Globus pallidus (tissue), 1 donor: ENCODE data around the gene CYLD.
A peak's percentile ranks its signal among the peaks of the same experiment; 100 is the strongest.

ENCODE experiments used
- DNase-seq: peaks from one replicate; pipeline ENCODE4 v3.0.0-alpha.2; 2015; ENCODE audit warnings: low spot score

CYLD gene

DNA sequence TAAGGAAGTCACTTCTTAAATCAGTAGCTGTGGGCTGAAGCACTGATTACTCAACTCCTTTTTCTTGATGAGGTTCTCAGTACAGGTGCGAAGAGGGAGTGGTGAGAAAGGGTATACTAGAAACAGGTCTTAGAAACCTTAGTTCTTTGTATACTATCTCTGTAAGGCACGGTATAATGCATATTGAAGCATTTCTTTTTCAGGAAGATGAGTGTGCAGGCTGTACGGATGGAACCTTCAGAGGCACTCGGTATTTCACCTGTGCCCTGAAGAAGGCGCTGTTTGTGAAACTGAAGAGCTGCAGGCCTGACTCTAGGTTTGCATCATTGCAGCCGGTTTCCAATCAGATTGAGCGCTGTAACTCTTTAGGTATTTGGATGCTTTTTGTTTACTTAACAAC is 39.2 kb downstream of the CYLD start:
- DNase-seq, result no peak

DNA sequence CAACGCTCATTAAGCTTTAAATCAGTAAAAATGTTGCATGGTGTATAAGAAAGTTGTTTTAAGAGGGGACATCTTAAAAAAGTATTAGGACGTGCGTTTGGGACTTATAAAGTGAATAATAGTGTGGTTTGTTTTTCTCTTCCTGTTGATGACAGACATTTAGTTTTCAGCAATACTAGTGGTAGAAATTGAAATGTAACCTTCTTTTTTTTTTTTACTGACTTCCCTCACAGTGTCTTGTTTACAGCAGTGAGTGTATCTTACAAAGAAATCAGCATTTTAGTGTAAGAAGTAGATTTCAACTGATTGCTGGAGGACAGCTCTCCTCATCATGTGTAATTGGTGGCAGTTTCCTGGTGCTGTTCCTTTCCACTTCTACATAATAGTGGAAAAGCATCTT is 39.6 kb downstream of the CYLD start:
- DNase-seq, result no peak

DNA sequence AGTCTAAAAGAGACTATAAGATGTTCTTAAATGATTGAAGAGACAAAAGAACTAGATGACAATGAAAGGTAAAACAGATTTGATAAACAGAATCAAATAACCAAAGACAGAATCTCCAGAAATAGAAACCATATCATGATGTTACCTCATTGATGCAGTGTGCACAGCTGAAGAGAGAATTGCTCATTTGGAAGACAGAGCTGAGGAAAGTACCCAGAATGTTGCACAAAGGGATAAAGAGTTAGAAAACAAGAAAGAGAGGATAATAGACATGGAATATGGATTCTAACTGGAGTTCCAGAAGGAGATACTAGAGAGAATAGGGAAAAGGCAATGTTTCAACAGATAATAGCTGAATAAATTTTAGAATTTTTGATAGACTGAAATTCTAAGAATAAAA is 47.9 kb downstream of the CYLD start:
- no peak for DNase-seq

DNA sequence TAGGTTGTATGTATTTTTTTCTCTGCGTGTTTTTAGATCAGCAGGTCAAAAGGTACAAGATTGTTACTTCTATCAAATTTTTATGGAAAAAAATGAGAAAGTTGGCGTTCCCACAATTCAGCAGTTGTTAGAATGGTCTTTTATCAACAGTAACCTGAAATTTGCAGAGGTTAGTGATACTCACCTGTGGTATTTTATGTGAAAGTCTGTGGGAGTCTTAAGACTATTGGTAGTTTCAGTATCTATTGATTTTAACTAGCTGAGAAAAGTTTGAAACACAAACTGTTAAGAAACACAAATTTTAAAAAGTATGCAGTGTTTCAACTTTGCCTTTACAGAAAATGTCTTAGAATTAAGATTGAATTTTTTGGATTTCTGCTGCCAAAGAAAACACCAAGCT is 49.6 kb downstream of the CYLD start:
- DNase-seq, result no peak

DNA sequence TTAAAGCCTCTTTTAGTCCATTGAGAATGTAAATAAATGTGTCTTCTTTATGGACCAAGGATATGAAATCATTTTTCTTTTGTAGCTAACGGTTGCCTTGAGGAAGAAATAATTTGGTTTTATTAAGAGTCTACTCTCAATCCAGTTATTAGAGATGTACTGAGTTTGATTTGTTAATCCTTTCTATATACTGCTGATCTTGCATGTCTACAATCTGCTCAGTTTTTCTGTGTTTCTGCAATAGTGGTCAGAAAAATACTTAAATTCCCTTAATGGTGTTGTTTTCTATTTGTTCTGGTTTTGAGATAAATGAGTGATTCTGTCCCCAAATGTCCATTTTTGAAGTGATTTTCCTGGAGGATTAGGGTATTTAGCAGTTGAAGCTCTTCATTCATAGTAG is 54.9 kb downstream of the CYLD start:
- DNase-seq, result no peak

DNA sequence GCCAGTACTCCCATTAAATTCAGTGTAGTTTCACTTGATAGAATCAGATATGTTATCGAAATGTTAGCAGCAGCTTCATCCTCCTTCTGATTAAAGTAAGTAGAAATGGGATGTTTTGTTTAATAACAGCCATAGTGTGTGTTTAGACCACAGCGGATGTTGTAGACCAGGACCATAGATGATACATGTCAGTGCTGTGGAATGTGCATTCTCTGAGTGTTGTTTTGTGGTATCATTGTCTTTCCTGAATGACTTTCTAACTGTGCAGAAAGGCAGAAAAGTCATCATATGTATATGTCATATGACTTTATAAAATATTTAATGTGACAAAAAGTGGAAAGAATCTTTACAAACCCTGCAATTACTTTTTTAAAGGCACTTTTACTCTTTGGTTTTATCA is 55.6 kb downstream of the CYLD start:
- DNase-seq, result no peak

DNA sequence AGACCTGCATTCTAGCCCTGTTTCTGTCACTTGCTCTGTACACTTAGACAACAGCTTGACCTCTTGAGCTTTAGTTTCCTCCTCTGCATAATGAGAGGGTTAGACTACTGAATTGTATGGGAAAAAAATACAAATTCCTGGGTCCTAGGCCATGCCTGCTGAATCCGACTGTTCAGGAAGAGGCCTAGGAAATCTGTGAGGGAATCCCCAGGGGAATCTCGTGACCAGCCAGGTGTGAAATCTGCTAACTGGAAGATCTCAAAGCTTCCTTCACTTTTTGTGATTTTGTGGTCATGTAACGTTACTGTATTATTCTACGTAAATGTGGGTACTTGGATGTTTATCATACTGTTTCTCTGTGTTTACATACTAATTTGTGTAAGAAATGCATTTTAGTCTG is 58.2 kb downstream of the CYLD start:
- no peak for DNase-seq

DNA sequence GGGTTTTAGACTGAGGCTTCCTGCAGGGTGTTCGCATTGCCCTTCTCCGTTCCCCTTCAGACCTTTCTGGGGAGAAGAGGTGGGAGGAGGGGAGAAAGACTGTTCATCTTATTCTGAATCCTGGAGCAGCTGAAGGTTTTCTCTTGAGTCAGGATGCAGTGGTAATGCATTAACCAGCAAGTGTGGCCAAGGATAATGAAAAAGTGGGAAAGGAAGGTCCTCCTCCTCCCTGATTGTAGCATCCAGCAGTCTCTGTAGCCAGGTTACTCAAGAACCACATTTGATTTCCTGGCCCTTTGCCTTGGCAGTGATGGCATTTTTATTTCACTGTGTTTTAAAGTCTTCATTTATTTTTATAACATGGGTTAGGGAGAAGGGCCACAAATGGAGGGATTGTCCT is 59.1 kb downstream of the CYLD start:
- DNase-seq, result no peak

DNA sequence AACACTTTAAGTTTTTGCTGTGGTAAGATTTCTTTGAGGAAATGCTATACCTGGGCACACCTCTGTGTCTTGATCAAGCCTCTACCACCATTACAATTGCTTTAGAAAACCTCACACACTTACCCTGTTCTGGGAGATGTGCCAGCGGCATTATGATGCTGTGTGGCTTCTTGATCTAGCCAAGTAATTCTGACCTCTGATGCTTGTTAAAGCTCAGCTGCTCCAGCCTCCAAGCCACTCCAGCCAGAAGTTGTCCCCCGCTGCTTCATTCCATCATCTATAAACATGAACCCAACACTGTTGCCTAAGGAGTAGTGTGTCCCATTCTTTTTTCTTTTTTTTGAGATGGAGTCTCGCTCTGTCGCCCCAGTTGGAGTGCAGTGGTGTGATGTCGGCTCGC is 60.1 kb downstream of the CYLD start:
- DNase-seq, result no peak

DNA sequence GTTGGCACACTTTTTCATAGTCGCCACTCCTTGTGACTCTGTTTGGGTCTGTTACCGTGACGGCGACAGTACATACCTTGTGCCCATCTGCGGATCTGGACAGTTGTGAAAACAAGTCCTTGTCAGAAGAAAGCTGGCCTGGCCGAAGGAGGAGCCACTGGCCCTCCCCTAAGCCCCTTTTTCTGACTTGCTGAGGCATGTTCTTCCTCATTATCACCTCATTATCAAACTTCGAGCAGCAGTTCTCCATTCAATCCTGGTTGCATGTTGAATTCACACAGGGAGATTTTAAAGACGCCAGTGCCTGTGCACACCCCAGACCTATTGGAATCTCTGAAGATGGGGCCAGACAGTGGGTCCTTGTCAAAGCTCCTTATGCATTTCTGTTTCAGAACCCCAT is 61.1 kb downstream of the CYLD start:
- DNase-seq, result no peak

DNA sequence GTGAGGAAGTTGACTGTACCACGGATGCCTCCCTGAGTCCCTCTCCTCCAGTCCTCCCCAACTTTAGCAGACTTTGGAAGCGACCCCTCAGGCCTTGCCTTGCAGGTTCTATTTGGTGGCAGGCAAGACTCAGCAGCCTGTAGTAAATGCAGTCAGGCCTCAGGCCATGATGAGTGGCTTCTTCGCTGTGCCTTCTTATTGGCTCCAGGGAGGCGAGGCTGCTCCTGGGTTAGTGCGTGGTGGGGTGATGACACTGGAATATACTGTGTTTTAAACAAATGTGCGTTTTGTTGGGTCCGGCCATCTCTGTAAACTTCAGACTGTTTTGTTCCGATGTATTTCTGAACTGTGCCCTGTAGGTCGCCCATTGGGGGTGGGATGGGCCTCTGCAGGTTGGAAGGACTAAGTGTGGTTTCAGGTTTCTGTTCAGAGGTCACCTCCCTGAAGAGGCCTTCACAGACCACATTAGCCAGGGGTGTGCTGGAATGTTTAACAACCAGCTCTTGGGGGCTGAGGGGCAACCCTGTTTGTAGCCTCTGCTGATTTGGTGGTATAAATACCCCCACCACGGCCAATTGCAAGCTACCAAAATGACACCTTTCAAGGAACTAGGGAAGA is 62.5 kb downstream of the CYLD start:
- no peak for DNase-seq

DNA sequence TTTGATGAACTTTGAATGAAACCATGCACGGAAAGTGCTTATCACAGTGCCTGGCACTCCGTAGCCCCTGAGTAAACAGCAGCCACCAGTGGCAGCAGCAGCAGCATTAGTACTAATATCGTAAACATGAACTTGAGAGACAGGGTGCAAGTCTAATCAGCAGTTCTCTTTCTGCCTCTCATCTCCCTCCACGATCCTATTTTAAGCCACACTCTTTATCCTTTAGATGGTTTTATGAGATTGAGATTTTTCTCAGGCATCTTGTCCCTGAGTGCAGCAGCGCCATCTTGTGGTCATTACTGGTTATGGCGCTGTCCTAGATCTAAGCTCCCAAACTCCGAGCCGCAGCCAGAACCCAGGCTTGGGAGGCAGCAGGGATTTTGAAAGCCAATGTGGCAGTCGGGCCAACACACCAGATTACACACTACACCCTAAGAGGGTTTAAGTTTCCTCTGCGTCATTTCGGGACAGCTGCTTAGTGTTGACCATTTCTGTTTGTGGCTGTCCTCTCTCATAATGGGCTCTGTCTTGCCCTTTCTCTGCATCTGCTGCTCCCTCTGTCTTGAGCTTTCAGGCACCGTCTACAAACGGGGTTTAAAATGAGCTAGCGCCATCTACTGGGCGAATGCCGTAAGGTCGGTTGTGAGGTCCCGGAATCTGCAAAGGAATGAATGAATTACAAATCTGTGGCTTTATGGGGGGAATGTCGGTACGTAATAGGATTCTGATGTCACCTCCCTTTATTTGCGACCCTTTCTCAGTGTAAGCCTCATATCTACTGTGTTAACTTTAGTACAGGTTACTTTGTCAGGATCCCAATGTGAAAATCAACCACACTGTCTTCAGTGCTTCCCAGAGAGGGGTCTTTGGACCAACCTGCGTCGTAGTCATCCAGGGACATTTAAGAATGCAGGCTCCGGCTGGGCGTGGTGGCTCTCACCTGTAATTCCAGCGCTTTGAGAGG is 64.5 kb downstream of the CYLD start:
- DNase-seq, result peak; percentile 96

DNA sequence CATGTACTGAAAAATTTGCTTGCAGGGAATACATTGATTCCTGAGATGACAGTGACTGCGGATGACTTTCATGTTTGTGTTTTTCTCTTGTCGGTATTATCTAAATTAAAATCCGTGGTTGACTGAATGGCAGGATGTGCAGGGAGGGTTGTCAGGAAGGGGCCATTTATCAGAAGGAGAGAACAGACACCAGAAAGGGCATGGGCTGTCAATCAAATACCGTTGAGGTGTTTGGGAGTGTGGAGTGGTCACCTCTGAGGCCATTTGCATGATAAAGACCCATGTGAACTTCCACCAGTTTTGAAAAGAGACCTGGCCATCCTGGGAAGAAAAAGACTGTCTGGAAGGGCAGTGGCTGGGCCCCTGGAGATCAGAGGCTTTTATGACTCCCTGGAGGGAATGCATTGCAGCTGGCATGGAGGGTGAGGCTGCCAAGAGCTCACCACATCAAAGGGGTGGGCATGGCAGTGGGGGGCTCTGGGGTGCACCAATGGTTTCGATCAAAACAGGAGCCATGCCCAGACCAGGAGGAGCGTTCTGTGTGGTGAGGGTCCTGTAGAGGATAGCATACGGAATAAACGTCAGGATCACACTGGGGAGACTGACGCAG is 67.1 kb downstream of the CYLD start:
- no peak for DNase-seq

DNA sequence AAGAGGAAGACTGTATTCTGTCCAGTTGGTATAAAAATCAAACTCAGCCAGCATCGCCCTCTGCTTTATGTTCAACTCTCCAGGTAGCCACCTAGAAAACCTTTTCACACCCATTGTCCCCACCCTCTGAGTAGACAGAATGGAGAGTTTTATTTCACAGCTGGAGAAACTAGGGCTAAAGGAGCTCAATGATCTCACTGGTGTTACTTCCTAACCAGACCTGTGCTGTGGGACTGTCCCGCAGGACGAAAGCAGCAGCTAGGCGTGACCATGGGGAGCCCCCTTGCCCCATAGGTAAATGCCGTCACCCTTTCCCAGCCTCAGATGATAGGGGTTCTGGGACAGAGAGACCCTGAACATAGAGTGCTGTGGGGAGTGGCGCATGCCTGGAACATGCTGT is 67.7 kb downstream of the CYLD start:
- no peak for DNase-seq

DNA sequence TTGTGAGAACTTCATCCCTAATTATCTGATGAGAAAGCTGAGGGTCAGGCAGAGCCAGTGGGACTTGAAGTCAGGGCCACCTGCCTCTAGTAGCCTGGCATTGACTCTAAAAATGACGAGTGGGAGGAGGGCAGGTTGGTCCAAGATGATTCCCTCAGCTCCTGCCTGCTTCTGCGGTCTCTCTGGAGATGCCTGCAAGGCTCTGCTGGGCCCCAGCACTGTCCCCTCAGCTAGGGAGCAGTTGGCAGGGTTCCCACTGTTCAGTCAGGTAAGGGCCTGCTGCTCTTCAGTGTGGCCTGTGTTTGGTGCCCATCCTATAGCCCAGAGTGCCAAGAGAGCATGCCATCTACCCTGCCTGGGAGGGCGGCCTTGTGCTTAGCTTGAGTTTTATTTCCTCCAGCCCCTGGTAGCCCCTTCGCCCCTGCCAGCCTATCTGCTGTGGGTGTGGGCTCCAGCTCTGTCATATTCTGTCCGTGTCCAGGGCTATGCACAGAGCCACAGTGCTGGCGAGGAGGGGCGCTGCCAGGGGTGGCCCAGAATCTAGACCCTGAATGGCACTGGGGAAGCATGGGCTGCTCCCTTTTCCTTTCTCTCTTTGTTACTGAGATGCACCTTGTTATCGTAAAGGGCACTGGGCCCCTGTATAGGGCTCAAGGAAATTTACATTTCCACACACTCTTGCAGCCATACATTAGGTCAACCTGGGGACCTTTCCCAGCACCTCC is 68.5 kb downstream of the CYLD start:
- DNase-seq, result no peak

DNA sequence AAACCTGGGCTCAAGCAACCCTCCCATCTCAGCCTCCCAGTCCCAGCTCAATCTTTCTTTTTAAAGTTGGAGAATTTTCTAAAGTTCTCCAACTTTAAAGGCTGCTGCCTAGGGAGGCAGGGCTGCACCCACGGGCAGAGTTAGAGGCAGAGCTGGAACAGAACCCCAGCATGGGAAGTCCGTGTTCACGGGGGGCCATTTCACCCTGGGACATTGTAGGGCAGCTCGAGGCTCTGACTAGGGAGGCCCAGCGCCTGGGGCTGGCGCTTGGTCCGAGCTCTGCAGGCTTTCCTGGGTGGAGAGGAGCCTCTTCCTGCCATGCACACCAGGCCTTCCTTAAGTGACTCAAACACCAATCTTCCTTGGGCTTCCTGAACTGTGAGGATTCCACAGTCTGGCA is 70.2 kb downstream of the CYLD start:
- DNase-seq, result no peak

DNA sequence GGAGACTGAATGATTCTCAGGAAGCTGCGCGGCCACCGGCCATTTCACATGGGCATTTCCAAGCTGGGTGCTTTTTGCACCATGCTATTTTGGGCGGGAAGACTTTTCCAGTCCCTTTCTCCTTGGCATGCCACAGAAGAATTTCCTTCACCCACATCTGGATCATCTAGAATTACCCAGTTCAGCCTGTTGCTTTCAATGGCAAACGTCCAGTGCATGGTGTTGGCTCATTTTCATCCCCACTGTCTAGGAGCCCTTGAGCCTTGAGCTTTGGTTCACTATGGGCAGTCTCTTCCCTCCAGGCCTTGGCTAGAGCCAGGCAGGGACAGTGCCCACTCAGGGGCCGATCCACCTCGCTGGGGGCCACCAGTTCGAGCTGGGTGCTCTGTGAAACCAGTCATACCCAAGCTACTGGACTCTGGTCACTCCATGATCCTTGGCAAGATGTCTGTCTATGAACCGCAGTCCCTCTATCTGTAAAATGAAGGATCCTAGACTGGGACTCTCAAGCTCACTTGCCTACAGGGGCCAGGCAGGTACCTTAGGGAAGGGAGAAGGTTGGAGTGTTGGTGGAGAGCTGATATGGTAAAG is 71.1 kb downstream of the CYLD start:
- DNase-seq, result no peak

DNA sequence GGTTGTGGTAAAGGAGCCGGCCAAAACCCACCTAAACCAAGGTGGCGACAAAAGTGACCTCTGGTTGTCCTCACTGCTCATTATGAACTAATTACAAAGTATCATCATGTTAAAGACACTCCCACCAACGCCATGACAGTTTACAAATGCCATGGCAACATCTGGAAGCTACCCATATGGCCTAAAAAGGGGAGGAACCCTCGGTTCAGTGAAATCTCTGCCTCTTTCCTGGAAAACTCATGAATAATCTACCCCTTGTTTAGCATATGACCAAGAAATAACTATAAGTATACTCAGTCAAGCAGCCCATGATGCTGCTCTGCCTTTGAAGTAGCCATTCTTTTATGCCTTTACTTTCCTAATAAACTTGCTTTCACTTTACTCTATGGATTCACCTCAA is 72.2 kb downstream of the CYLD start:
- no peak for DNase-seq

DNA sequence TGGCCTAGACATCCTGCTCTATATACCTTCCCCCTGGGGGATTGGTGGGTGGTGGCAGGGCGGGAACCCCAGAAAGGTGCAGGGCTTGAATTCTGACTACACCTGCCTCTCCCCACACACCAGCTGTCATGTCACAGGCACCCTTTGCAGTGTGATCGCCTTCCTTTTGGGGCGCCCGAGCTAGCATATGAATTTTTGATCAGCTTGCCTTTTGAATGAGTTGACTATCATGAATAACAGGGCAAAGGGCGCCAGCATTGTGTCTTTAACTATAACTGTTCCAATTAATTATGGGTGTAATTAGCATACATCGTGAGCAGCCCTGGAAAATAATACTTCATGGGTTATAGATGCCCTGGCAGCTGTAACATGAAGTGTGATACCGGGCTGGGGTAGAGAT is 72.7 kb downstream of the CYLD start:
- no peak for DNase-seq

DNA sequence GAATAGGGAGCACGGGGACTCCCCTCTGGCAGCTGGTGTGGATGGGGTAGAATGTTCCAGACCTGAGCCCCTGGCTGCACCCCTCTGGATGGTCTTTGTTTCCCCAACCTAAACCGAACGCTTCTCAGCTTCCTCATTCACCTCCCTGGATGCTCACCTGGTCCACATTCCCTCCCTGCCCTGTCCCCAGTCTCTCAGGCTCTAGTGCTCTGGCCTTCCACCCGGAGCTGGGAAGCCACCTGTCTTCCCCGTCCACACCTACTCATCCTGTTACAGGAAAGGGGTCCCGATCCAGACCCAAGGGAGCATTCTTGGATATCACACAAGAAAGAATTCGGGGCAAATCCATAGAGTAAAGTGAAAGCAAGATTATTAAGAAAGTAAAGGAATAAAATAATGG is 73.5 kb downstream of the CYLD start:
- no peak for DNase-seq

DNA sequence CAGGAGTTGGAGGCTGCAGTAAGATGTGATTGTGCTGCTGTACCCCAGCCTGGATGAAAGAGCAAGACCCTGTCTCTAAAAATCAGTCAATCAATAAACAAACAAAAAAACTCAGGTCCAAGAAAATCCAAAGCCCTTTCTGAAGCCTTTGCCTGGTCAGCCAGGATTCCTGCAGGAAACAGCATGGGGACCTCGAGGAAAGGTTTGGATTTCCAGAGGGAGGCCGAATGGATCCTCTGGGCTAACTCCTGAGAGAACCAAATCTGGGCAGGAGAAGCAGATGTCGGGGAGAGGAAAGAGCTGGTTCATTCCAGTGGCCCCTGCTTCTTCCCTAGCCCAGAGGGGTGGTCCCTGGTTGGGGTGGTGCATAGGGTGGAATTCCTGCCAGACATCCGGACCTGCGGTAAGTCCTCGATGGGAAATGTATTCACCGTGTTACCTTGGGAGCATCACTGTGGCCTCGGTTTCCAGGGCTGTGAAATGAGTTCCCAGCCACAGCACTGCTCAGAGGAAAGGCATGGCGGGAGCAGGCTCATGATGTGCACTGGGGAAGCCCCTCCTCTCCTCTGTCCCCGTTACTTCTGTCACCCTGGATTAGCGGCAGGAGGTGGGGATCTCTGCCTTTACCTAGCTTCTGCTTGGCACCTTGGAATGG is 75.1 kb downstream of the CYLD start:
- no peak for DNase-seq

DNA sequence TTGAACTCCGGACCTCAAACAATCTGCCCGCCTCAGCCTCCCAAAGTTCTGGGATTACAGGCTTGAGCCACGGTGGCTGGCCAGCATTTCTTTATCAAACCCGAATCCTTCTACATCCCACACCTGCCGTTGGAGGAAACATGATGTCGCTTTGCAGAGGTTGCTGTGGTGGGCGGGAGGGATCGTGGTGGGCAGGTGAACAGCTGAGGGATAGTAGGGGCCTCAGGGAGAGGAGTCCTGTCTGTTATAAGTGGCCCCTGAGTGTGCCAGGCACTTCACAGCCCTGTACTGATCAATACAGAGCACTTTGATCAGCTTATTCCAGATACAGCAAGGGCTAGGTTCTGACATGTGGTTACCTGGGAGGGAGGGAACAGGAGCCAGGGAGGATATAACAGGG is 76.5 kb downstream of the CYLD start:
- no peak for DNase-seq
